Liver (tissue), 9 donors: ENCODE measurements around the gene FMO3. TPM values are rescaled to one million over a fixed set of nuclear protein-coding genes. Genes with fewer than 3 reads are reported as not detected.

ENCODE experiments used
- DNase-seq: peaks from one replicate; pipeline ENCODE4 v3.0.0-alpha.2; 2017; ENCODE audit warnings: low spot score
- H3K27ac ChIP-seq, 2 donors: one replicate each; pipeline ENCODE4 v1.7.0; 2013; ENCODE audit warnings: inconsistent platforms in 2 of 2, low read length in 2 of 2, control low read depth in 1 of 2, low read depth in 1 of 2, mild to moderate bottlenecking in 1 of 2
- H3K27me3 ChIP-seq, 4 donors: one replicate each; pipeline versions ENCODE4 v1.6.1 to v1.7.0; 2013; ENCODE audit warnings: low read length in 3 of 4, inconsistent platforms in 1 of 4, mild to moderate bottlenecking in 1 of 4, moderate library complexity in 1 of 4; ENCODE audit not compliant: control insufficient read depth in 4 of 4, insufficient read depth in 4 of 4
- H3K36me3 ChIP-seq, 4 donors: one replicate each; pipeline versions ENCODE4 v1.6.1 to v1.7.0; 2013; ENCODE audit warnings: low read length in 3 of 4, mild to moderate bottlenecking in 3 of 4, low read depth in 1 of 4, moderate library complexity in 1 of 4; ENCODE audit not compliant: control insufficient read depth in 4 of 4, insufficient read depth in 3 of 4
- H3K4me1 ChIP-seq, 4 donors: one replicate each; pipeline versions ENCODE4 v1.6.1 to v1.7.0; 2013; ENCODE audit warnings: low read length in 3 of 4, mild to moderate bottlenecking in 3 of 4, moderate library complexity in 1 of 4; ENCODE audit not compliant: control insufficient read depth in 4 of 4, insufficient read depth in 4 of 4
- H3K4me3 ChIP-seq, 3 donors: one replicate each; pipeline versions ENCODE4 v1.6.1 to v1.7.0; 2013; ENCODE audit warnings: low read length in 3 of 3, control low read depth in 1 of 3, low read depth in 1 of 3, mild to moderate bottlenecking in 1 of 3
- H3K9ac ChIP-seq, 2 donors: one replicate each; pipeline ENCODE4 v1.7.0; 2013; ENCODE audit warnings: low read length in 2 of 2, mild to moderate bottlenecking in 2 of 2, moderate library complexity in 2 of 2, control low read depth in 1 of 2, low read depth in 1 of 2
- H3K9me3 ChIP-seq, 4 donors: one replicate each; pipeline versions ENCODE4 v1.6.1 to v1.7.0; 2013; ENCODE audit warnings: low read length in 3 of 4; ENCODE audit not compliant: control insufficient read depth in 4 of 4
- EGR1 ChIP-seq, 2 donors: IDR thresholded peaks; 2 replicates each; pipeline ENCODE4 v1.6.1; 2016 to 2018; ENCODE audit warnings: antibody characterized with exemption in 2 of 2, low read depth in 2 of 2
- FOXA1 ChIP-seq: IDR thresholded peaks from 2 replicates; pipeline ENCODE4 v1.6.1; 2016; ENCODE audit warnings: antibody characterized with exemption
- FOXA2 ChIP-seq: IDR thresholded peaks from 2 replicates; pipeline ENCODE4 v1.6.1; 2016; ENCODE audit warnings: antibody characterized with exemption
- GABPA ChIP-seq, 2 donors: IDR thresholded peaks in 1 of 2; conservative IDR thresholded peaks in 1 of 2; 2 replicates each; pipeline ENCODE4 v1.6.1; 2016; ENCODE audit warnings: antibody characterized with exemption in 2 of 2, mild to moderate bottlenecking in 1 of 2, moderate library complexity in 1 of 2
- HNF4A ChIP-seq, 2 donors: conservative IDR thresholded peaks; 2 replicates each; pipeline ENCODE4 v1.6.1; 2016; ENCODE audit warnings: antibody characterized with exemption in 2 of 2, mild to moderate bottlenecking in 2 of 2
- HNF4G ChIP-seq: IDR thresholded peaks from 2 replicates; pipeline ENCODE4 v1.6.1; 2016; ENCODE audit warnings: antibody characterized with exemption
- JUND ChIP-seq, 2 donors: IDR thresholded peaks; 2 replicates each; pipeline ENCODE4 v1.6.1; 2016; ENCODE audit warnings: antibody characterized with exemption in 2 of 2
- NR2F2 ChIP-seq: IDR thresholded peaks from 2 replicates; pipeline ENCODE4 v1.6.1; 2016; ENCODE audit warnings: antibody characterized with exemption
- RAD21 ChIP-seq, 2 donors: IDR thresholded peaks; 2 replicates each; pipeline ENCODE4 v1.6.1; 2016; ENCODE audit warnings: antibody characterized with exemption in 2 of 2, mild to moderate bottlenecking in 2 of 2
- REST ChIP-seq: IDR thresholded peaks from 2 replicates; pipeline ENCODE4 v1.6.1; 2016; ENCODE audit warnings: antibody characterized with exemption, mild to moderate bottlenecking
- RXRA ChIP-seq, 2 donors: IDR thresholded peaks; 2 replicates each; pipeline ENCODE4 v1.6.1; 2017 to 2018; ENCODE audit warnings: antibody characterized with exemption in 2 of 2, mild to moderate bottlenecking in 1 of 2
- SP1 ChIP-seq: IDR thresholded peaks from 2 replicates; pipeline ENCODE4 v1.6.1; 2018; ENCODE audit warnings: antibody characterized with exemption, mild to moderate bottlenecking
- TAF1 ChIP-seq: conservative IDR thresholded peaks from 2 replicates; pipeline ENCODE4 v1.6.1; 2016; ENCODE audit warnings: antibody characterized with exemption, mild to moderate bottlenecking
- YY1 ChIP-seq: IDR thresholded peaks from 2 replicates; pipeline ENCODE4 v1.6.1; 2016; ENCODE audit warnings: antibody characterized with exemption, mild to moderate bottlenecking
- polyA plus RNA-seq, 2 donors: library from polyadenylated mRNA; stranded (reverse) in 1 of 2; unstranded in 1 of 2; fragments of 200-250 nt in 1 of 2; fragments of >200 nt in 1 of 2; fragmentation: Nextera tagmentation in 1 of 2; extraction: Ambion mirVana in 1 of 2; gene quantifications; one replicate each; pipeline versions ENCODE4 v1.2.1 to v1.2.3, GENCODE V29; 2013 to 2015
- total RNA-seq, 2 donors: library from RNA; depleted of rRNA; stranded (reverse); fragments of >200 nt; gene quantifications; one replicate each; pipeline ENCODE4 v1.2.3, GENCODE V29; 2014
- TF ChIP-seq, protein P1 (sequence below): IDR thresholded peaks from 2 replicates; pipeline ENCODE4 v1.6.1; 2016; ENCODE audit warnings: antibody characterized with exemption
- TF ChIP-seq, protein P2 (sequence below): fragments of 150-350 bp; IDR thresholded peaks from 2 replicates; pipeline ENCODE4 v1.5.1; 2017; ENCODE audit warnings: improper control_type of control experiment, low read depth, low read length; ENCODE audit not compliant: missing input control
- TF ChIP-seq, protein P3 (sequence below): IDR thresholded peaks from 2 replicates; pipeline ENCODE4 v1.6.1; 2016; ENCODE audit warnings: antibody characterized with exemption
- TF ChIP-seq, protein P4 (sequence below): IDR thresholded peaks from 2 replicates; pipeline ENCODE4 v1.6.1; 2016; ENCODE audit warnings: antibody characterized with exemption
- donor health status: healthy.
- donor health status: healthy.
- donor health status: healthy.
- donor health status: healthy.
- donor health status: healthy.

The FMO3 gene
- total and polyA plus RNA-seq, 4 donors: 11.1 to 276 (median 123) TPM

- H3K4me1 ChIP-seq: peaks cover 2 to 65% (median 60%) of the 10 kb centered on the region in 4 donors
- H3K27ac ChIP-seq: no peak overlapping the region
- H3K9ac ChIP-seq: no peak overlapping the region
- H3K4me3 ChIP-seq: no peak overlapping the region
- H3K36me3 ChIP-seq: no peaks in the 10 kb centered on the region
- no peak for DNase-seq
- TF ChIP-seq JUND (IDR thresholded peaks at IDR 0.05) (peak; percentile 56 to 74), TAF1 (peak; percentile 49), HNF4A (conservative IDR thresholded peaks at IDR 0.05) (peak; percentile 88 to 93), RXRA (IDR thresholded peaks at IDR 0.05) (peak; percentile 67 to 83), FOXA2 (peak; percentile 56), GABPA (IDR thresholded peaks at IDR 0.05 in 1 of 2, conservative IDR thresholded peaks at IDR 0.05 in 1 of 2) (no peak), EGR1 (IDR thresholded peaks at IDR 0.05; ENCODE audit: low read depth in 2 of 2) (no peak), FOXA1 (peak; percentile 34), RAD21 (IDR thresholded peaks at IDR 0.05) (peak; percentile 16 to 48), YY1 (peak; percentile 59), SP1 (peak; percentile 83), HNF4G (peak; percentile 66), NR2F2 (no peak), REST (peak; percentile 52)
- TF ChIP-seq, protein P1, sequence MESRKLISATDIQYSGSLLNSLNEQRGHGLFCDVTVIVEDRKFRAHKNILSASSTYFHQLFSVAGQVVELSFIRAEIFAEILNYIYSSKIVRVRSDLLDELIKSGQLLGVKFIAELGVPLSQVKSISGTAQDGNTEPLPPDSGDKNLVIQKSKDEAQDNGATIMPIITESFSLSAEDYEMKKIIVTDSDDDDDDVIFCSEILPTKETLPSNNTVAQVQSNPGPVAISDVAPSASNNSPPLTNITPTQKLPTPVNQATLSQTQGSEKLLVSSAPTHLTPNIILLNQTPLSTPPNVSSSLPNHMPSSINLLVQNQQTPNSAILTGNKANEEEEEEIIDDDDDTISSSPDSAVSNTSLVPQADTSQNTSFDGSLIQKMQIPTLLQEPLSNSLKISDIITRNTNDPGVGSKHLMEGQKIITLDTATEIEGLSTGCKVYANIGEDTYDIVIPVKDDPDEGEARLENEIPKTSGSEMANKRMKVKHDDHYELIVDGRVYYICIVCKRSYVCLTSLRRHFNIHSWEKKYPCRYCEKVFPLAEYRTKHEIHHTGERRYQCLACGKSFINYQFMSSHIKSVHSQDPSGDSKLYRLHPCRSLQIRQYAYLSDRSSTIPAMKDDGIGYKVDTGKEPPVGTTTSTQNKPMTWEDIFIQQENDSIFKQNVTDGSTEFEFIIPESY: peak; percentile 69
- TF ChIP-seq, protein P2, sequence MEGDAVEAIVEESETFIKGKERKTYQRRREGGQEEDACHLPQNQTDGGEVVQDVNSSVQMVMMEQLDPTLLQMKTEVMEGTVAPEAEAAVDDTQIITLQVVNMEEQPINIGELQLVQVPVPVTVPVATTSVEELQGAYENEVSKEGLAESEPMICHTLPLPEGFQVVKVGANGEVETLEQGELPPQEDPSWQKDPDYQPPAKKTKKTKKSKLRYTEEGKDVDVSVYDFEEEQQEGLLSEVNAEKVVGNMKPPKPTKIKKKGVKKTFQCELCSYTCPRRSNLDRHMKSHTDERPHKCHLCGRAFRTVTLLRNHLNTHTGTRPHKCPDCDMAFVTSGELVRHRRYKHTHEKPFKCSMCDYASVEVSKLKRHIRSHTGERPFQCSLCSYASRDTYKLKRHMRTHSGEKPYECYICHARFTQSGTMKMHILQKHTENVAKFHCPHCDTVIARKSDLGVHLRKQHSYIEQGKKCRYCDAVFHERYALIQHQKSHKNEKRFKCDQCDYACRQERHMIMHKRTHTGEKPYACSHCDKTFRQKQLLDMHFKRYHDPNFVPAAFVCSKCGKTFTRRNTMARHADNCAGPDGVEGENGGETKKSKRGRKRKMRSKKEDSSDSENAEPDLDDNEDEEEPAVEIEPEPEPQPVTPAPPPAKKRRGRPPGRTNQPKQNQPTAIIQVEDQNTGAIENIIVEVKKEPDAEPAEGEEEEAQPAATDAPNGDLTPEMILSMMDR: no peak
- TF ChIP-seq, protein P3, sequence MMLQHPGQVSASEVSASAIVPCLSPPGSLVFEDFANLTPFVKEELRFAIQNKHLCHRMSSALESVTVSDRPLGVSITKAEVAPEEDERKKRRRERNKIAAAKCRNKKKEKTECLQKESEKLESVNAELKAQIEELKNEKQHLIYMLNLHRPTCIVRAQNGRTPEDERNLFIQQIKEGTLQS: peak; percentile 42
- TF ChIP-seq, protein P4, sequence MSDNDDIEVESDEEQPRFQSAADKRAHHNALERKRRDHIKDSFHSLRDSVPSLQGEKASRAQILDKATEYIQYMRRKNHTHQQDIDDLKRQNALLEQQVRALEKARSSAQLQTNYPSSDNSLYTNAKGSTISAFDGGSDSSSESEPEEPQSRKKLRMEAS: peak; percentile 71
- H3K27me3 ChIP-seq: no peaks in the 10 kb centered on the region
- H3K9me3 ChIP-seq: no peaks in the 10 kb centered on the region
These were observed 6.6 kb upstream of the FMO3 start for GRCh38 chr1:171084091-171084490.
